B cell (primary cell): Measurements from ENCODE around the gene PRM1. TPM values are rescaled to one million over a fixed set of nuclear protein-coding genes. Genes with fewer than 3 reads are reported as not detected.

Experiments
- ATAC-seq: fragments of 200-7000 bp; cut with Tn5 transposase; one replicate; pipeline ENCODE4 v1.10.0; 2021; ENCODE audit warnings: low read depth, mild to moderate bottlenecking, moderate number of reproducible peaks, moderate library complexity
- CTCF ChIA-PET: fragments of 350-600 bp; sonication (Branson Sonifier 250); formaldehyde crosslinking; loops from one replicate; lab custom pipeline; 2021; ENCODE audit warnings: antibody characterized with exemption, inconsistent platforms; lab: Charles Lee
- POLR2A ChIA-PET: fragments of 350-600 bp; sonication (Branson Sonifier 250); formaldehyde crosslinking; loops from one replicate; lab custom pipeline; 2021; ENCODE audit warnings: antibody characterized with exemption; lab: Charles Lee
- DNase-seq: peaks from one replicate; pipeline ENCODE4 v3.0.0; 2013
- H2AFZ ChIP-seq: 2 replicates; pipeline ENCODE4 v1.6.1; 2012; ENCODE audit warnings: mild to moderate bottlenecking, low read depth, low read length; ENCODE audit not compliant: insufficient read depth, poor library complexity, severe bottlenecking
- H3K27ac ChIP-seq, 2 donors: 1 replicate in 1 of 2; 2 replicates in 1 of 2; pipeline ENCODE4 v1.5.1; 2012 to 2013; ENCODE audit warnings: low read length in 2 of 2, mild to moderate bottlenecking in 2 of 2, moderate library complexity in 1 of 2
- H3K27me3 ChIP-seq, 4 experiments: fragments of 200-600 bp in 1 of 4; sonication (generic) in 1 of 4; replicated peaks in 1 of 4; 1 replicate in 2 of 4; 2 replicates in 2 of 4; pipeline versions ENCODE4 v1.6.1 to v1.7.0; 2013 to 2016; ENCODE audit warnings: low read length in 3 of 4, mild to moderate bottlenecking in 2 of 4, mixed read lengths in 1 of 4, moderate library complexity in 1 of 4; ENCODE audit not compliant: insufficient read depth in 4 of 4, control insufficient read depth in 3 of 4; ENCODE audit errors: control extremely low read depth in 1 of 4
- H3K36me3 ChIP-seq, 2 experiments: replicated peaks in 1 of 2; 1 replicate in 1 of 2; 2 replicates in 1 of 2; pipeline versions ENCODE4 v1.6.1 to v1.7.1; 2013; ENCODE audit warnings: low read length in 1 of 2; ENCODE audit not compliant: insufficient read depth in 2 of 2, control insufficient read depth in 1 of 2; ENCODE audit errors: control extremely low read depth in 1 of 2, extremely low read depth in 1 of 2
- H3K4me1 ChIP-seq, 2 donors: fragments of 200-600 bp in 1 of 2; sonication (generic) in 1 of 2; 1 replicate in 1 of 2; 2 replicates in 1 of 2; pipeline versions ENCODE4 v1.5.1 to v1.6.1; 2013 to 2017; ENCODE audit warnings: low read length in 2 of 2; ENCODE audit not compliant: control insufficient read depth in 2 of 2, insufficient read depth in 2 of 2
- H3K4me2 ChIP-seq: replicated peaks from 2 replicates; pipeline ENCODE3; 2012; ENCODE audit warnings: mild to moderate bottlenecking, low read depth, low read length; ENCODE audit not compliant: poor library complexity, severe bottlenecking
- H3K4me3 ChIP-seq, 5 experiments: fragments of 200-600 bp in 1 of 5; sonication (generic) in 1 of 5; 1 replicate in 3 of 5; 2 replicates in 2 of 5; pipeline versions ENCODE4 v1.5.1 to v1.7.0; 2011 to 2016; ENCODE audit warnings: low read length in 4 of 5, mild to moderate bottlenecking in 4 of 5, low read depth in 2 of 5, control low read depth in 1 of 5, moderate library complexity in 1 of 5; ENCODE audit not compliant: insufficient read depth in 1 of 5; ENCODE audit errors: control extremely low read depth in 1 of 5, extremely low read depth in 1 of 5
- H3K79me2 ChIP-seq: fragments of 200-600 bp; sonication (generic); one replicate; pipeline ENCODE4 v1.6.0; 2016; ENCODE audit warnings: low read length; ENCODE audit not compliant: control insufficient read depth, insufficient read depth
- H3K9ac ChIP-seq: fragments of 200-600 bp; sonication (generic); 2 replicates; pipeline ENCODE4 v1.6.1; 2017; ENCODE audit warnings: mild to moderate bottlenecking, low read length, moderate library complexity
- H3K9me3 ChIP-seq, 3 donors: one replicate each; pipeline versions ENCODE4 v1.6.1 to v1.7.1; 2013; ENCODE audit warnings: low read length in 2 of 3; ENCODE audit not compliant: control insufficient read depth in 2 of 3, insufficient read depth in 1 of 3; ENCODE audit errors: control extremely low read depth in 1 of 3
- H4K20me1 ChIP-seq: 2 replicates; pipeline ENCODE4 v1.6.0; 2012; ENCODE audit warnings: mild to moderate bottlenecking, low read length; ENCODE audit not compliant: insufficient read depth, control insufficient read depth, poor library complexity, severe bottlenecking
- H3K27ac Mint-ChIP-seq: one replicate; pipeline ENCODE4 v1.8.0; 2021; ENCODE audit warnings: mixed read lengths
- H3K27me3 Mint-ChIP-seq: one replicate; pipeline ENCODE4 v1.8.0; 2021; ENCODE audit warnings: mixed read lengths
- H3K4me1 Mint-ChIP-seq: one replicate; pipeline ENCODE4 v1.8.0; 2021; ENCODE audit warnings: mixed read lengths
- H3K4me3 Mint-ChIP-seq: one replicate; pipeline ENCODE4 v1.8.0; 2021; ENCODE audit warnings: mixed read lengths
- H3K9me3 Mint-ChIP-seq: one replicate; pipeline ENCODE4 v1.8.0; 2022; ENCODE audit warnings: mixed read lengths; ENCODE audit not compliant: insufficient read depth
- EZH2 ChIP-seq: IDR thresholded peaks from 2 replicates; pipeline ENCODE4 v1.6.1; 2012; ENCODE audit warnings: borderline replicate concordance, low read depth, mild to moderate bottlenecking, moderate library complexity, low read length; ENCODE audit not compliant: insufficient read depth, poor library complexity, severe bottlenecking
- WGBS: methylation state at CpG from one replicate; pipeline ENCODE4 v1.1.5; 2013; ENCODE audit warnings: missing lambda C conversion rate; ENCODE audit not compliant: insufficient coverage; 5-methylcytosine and 5-hydroxymethylcytosine counted together
- intact Hi-C: fragments of 100-400 bp; cut with micrococcal nuclease; formaldehyde crosslinking; loops from one replicate; pipeline ENCODE4 v1.10.0; 2022
- polyA plus RNA-seq: library from polyadenylated mRNA; depleted of rRNA; stranded (reverse); fragments of >200 nt; gene quantifications from 2 replicates; pipeline ENCODE4 v1.2.3, GENCODE V29; 2012
- total RNA-seq, 2 donors: library from RNA; stranded (reverse); fragments of 120-200 nt in 1 of 2; gene quantifications; 1 replicate in 1 of 2; 2 replicates in 1 of 2; pipeline versions ENCODE4 v1.2.3 to v1.2.4, GENCODE V29; 2013 to 2022
- TF ChIP-seq, protein P1 (sequence below): fragments of 200-600 bp; IDR thresholded peaks from one replicate; pipeline ENCODE4 v1.8.0; 2022; ENCODE audit warnings: antibody characterized with exemption, mild to moderate bottlenecking

The PRM1 gene
- total and polyA plus RNA-seq, 2 donors (not counting 1 experiment from before 2014, with no cell fraction given): not detected

DNA sequence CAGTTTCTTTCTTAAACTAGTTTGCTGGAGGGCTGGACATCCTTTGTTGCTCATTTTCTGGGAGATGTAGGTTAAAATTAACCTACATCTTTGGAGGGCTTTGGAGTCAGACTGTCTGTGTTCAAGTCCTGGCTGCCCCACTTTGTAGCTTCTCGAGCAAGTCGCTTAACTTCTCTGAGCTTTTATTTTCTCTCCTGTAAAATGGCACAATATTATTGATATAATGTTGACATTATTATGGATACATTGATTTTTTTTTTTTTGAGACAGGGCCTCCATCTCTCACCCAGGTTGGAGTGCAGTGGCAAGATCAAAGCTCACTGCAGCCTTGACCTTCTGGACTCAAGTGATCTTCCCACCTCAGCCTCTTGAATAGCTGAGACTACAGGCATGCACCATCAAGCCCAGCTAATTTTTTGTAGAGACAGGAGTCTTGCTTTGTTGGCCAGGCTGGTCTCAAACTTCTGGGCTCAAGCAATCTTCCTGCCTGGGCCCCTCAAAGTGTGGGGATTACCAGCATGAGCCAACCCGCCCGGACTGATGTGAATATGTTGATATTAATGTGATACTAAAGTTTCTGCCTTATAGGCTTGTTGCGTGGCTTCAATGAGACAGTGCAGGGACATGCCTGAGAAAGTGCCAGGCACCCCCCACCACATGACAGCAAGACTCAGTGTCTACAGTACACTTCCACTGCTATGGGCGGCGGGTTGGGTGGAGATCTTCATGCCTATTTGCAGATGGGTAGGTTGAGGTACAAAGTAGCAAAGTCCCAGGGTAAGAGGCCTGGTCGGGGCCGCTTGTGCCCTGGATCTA is 32.6 kb upstream of the PRM1 start:
- Histone ChIP-seq H3K79me2 (no peaks in the 10 kb centered on the region), H3K9me3 (peaks cover 0 to 13% (median 0%) of the 10 kb centered on the region in 3 donors), H3K4me2 (no peak overlapping the region), H4K20me1 (no peaks in the 10 kb centered on the region), H3K36me3 (no peaks in the 10 kb centered on the region), H3K9ac (no peak overlapping the region), H3K4me1 (peaks cover 51 to 65% of the 10 kb centered on the region in 2 donors), H2AFZ (no peak overlapping the region), H3K4me3 (no peak overlapping the region), H3K27ac (no peak overlapping the region), H3K27me3 (no peaks in the 10 kb centered on the region)
- intact Hi-C loops: loop anchor here (5.0 kb wide), 2 partner anchors 236 to 369 kb away; no protein-coding TSS in a partner anchor
- 93% methylated on average over 6 of the region's 9 CpGs for WGBS
- TF ChIP-seq, protein P1, sequence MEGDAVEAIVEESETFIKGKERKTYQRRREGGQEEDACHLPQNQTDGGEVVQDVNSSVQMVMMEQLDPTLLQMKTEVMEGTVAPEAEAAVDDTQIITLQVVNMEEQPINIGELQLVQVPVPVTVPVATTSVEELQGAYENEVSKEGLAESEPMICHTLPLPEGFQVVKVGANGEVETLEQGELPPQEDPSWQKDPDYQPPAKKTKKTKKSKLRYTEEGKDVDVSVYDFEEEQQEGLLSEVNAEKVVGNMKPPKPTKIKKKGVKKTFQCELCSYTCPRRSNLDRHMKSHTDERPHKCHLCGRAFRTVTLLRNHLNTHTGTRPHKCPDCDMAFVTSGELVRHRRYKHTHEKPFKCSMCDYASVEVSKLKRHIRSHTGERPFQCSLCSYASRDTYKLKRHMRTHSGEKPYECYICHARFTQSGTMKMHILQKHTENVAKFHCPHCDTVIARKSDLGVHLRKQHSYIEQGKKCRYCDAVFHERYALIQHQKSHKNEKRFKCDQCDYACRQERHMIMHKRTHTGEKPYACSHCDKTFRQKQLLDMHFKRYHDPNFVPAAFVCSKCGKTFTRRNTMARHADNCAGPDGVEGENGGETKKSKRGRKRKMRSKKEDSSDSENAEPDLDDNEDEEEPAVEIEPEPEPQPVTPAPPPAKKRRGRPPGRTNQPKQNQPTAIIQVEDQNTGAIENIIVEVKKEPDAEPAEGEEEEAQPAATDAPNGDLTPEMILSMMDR: no peak
- TF ChIP-seq EZH2: no peak
- Mint-ChIP-seq H3K4me3 (no peak overlapping the region), H3K27me3 (no peaks in the 10 kb centered on the region), H3K4me1 (peaks cover 65% of the 10 kb centered on the region), H3K9me3 (no peaks in the 10 kb centered on the region), H3K27ac (peak overlapping the region; percentile 82)
- ChIA-PET POLR2A (interaction anchor here (6.8 kb wide), 1 partner anchor 14 kb away, joined by 94 read pairs; no protein-coding TSS in a partner anchor), CTCF (interaction anchor here (1.0 to 6.9 kb wide), 4 partner anchors 15 to 350 kb away, joined by 4 to 136 read pairs (median 80); partner anchors contain the start of gene SOCS1)
- ATAC-seq (no peak), DNase-seq (no peak)
